PC-9 (cell line): ENCODE results near the gene PLEKHH2. TPM values are rescaled to one million over a fixed set of nuclear protein-coding genes. Genes with fewer than 3 reads are reported as not detected.

Experiments used
- BruUV-seq: library from RNA; stranded (reverse); fragments of 400-500 nt; replicated peaks from 2 replicates; lab custom pipeline; 2021; lab: Mats Ljungman, UMichigan
- CTCF ChIA-PET: fragments of 300-600 bp; sonication (Branson Sonifier 250); formaldehyde crosslinking; loops from one replicate; lab custom pipeline; 2022; ENCODE audit warnings: antibody characterized with exemption; lab: Charles Lee
- POLR2A ChIA-PET: fragments of 300-600 bp; sonication (Branson Sonifier 250); formaldehyde crosslinking; loops from one replicate; lab custom pipeline; 2022; ENCODE audit warnings: antibody characterized with exemption; ENCODE audit not compliant: unreplicated experiment; lab: Charles Lee
- DNase-seq, 2 experiments: peaks; one replicate each; pipeline versions ENCODE4 v3.0.0 to v3.0.0-alpha.2; 2015 to 2022; ENCODE audit warnings: mixed read lengths in 1 of 2
- H2AFZ ChIP-seq: fragments of 200-600 bp; sonication (generic); 2 replicates; pipeline ENCODE4 v1.8.1; 2017; ENCODE audit warnings: antibody characterized with exemption
- H3F3A ChIP-seq: fragments of 200-600 bp; sonication (generic); 2 replicates; pipeline ENCODE4 v1.8.1; 2017; ENCODE audit warnings: antibody characterized with exemption, mild to moderate bottlenecking, low read depth; ENCODE audit not compliant: insufficient read depth
- H3K27ac ChIP-seq: fragments of 200-600 bp; sonication (generic); 2 replicates; pipeline ENCODE4 v1.6.1; 2016; ENCODE audit warnings: mixed run types
- H3K27me3 ChIP-seq: fragments of 200-600 bp; sonication (generic); 2 replicates; pipeline ENCODE4 v1.6.1; 2016; ENCODE audit warnings: low read depth, mixed run types; ENCODE audit not compliant: insufficient read depth
- H3K36me3 ChIP-seq: fragments of 200-600 bp; sonication (generic); 2 replicates; pipeline ENCODE4 v1.6.1; 2016; ENCODE audit warnings: low read depth, mixed run types
- H3K4me1 ChIP-seq: fragments of 200-600 bp; sonication (generic); replicated peaks from 2 replicates; pipeline ENCODE4 v1.6.1; 2016; ENCODE audit warnings: mixed run types; ENCODE audit not compliant: insufficient read depth
- H3K4me2 ChIP-seq: fragments of 200-600 bp; sonication (generic); 2 replicates; pipeline ENCODE4 v1.6.1; 2017; ENCODE audit warnings: mixed run types
- H3K4me3 ChIP-seq: fragments of 200-600 bp; sonication (generic); 2 replicates; pipeline ENCODE4 v1.6.1; 2016; ENCODE audit warnings: mixed run types
- H3K79me2 ChIP-seq: fragments of 200-600 bp; sonication (generic); 2 replicates; pipeline ENCODE4 v1.6.1; 2017; ENCODE audit warnings: low read depth, mixed run types
- H3K9me2 ChIP-seq: fragments of 200-600 bp; sonication (generic); 2 replicates; pipeline ENCODE4 v1.8.1; 2017; ENCODE audit warnings: mild to moderate bottlenecking; ENCODE audit not compliant: insufficient read depth
- H3K9me3 ChIP-seq: fragments of 200-600 bp; sonication (generic); 2 replicates; pipeline ENCODE4 v1.8.1; 2016; ENCODE audit warnings: low read depth; ENCODE audit not compliant: insufficient read depth
- H4K20me1 ChIP-seq: fragments of 200-600 bp; sonication (generic); 2 replicates; pipeline ENCODE4 v1.8.1; 2017; ENCODE audit not compliant: insufficient read depth
- CTCF ChIP-seq: fragments of 200-600 bp; sonication (generic); conservative IDR thresholded peaks from 2 replicates; pipeline ENCODE4 v1.6.1; 2017; ENCODE audit warnings: mixed run types, antibody characterized with exemption, mild to moderate bottlenecking, moderate library complexity
- EZH2 ChIP-seq: fragments of 200-600 bp; sonication (generic); IDR thresholded peaks from 2 replicates; pipeline ENCODE4 v1.8.0; 2017; ENCODE audit warnings: antibody characterized with exemption, low read depth
- intact Hi-C: fragments of 100-400 bp; cut with micrococcal nuclease; formaldehyde crosslinking; loops from one replicate; pipeline ENCODE4 v1.10.0; 2022; ENCODE audit not compliant: unreplicated experiment
- total RNA-seq: library from RNA; stranded (reverse); gene quantifications from 2 replicates; pipeline ENCODE4 v1.2.3, GENCODE V29; 2021

PLEKHH2 gene
- total RNA-seq, 1 experiment from 2014 or later: 1.6 TPM

- Histone ChIP-seq H3K4me2 (no peak overlapping the region), H3K27ac (no peak overlapping the region), H4K20me1 (no peaks in the 10 kb centered on the region), H3F3A (peaks cover 24% of the 10 kb centered on the region), H3K4me1 (peaks cover 32% of the 10 kb centered on the region), H3K36me3 (no peaks in the 10 kb centered on the region), H3K9me2 (no peaks in the 10 kb centered on the region), H3K27me3 (no peaks in the 10 kb centered on the region), H3K79me2 (no peaks in the 10 kb centered on the region), H2AFZ (no peak overlapping the region), H3K4me3 (no peak overlapping the region), H3K9me3 (no peaks in the 10 kb centered on the region)
- BruUV-seq: no TSS peak
- no peak for TF ChIP-seq EZH2
- TF ChIP-seq CTCF: no peak
- no peak for DNase-seq
- POLR2A ChIA-PET: no interaction called here
- intact Hi-C loops: no loop called here
- CTCF ChIA-PET: no interaction called here
Observed at GRCh38 chr2:43764086-43764705, 127.1 kb downstream of the PLEKHH2 start.

GRCh38 chr2:43766006-43766405, 128.9 kb downstream of the PLEKHH2 start:
- H3K4me2 ChIP-seq: peak overlapping the region; percentile 54
- CTCF ChIA-PET: no interaction called here

More at GRCh38 chr2:43766006-43766405, 128.9 kb downstream of the PLEKHH2 start:
- Histone ChIP-seq H3F3A (peaks cover 15% of the 10 kb centered on the region), H3K79me2 (no peaks in the 10 kb centered on the region), H3K27ac (peak overlapping the region; percentile 9; the same call in 1 of the 2 replicates), H4K20me1 (no peaks in the 10 kb centered on the region), H3K36me3 (no peaks in the 10 kb centered on the region), H3K27me3 (no peaks in the 10 kb centered on the region), H3K4me1 (peaks cover 19% of the 10 kb centered on the region), H3K4me3 (no peak overlapping the region), H3K9me3 (no peaks in the 10 kb centered on the region), H2AFZ (no peak overlapping the region), H3K9me2 (no peaks in the 10 kb centered on the region)
- no TSS peak for BruUV-seq
- TF ChIP-seq EZH2 (no peak), CTCF (no peak)
- DNase-seq: peak; percentile 10 to 85
- POLR2A ChIA-PET: no interaction called here
- intact Hi-C loops: no loop called here
